Heart right ventricle (tissue), 16 donors: ENCODE data around the gene SLC5A1. TPM values are rescaled to one million over a fixed set of nuclear protein-coding genes. Genes with fewer than 3 reads are reported as not detected.

ENCODE experiments used
- ATAC-seq, 8 donors: fragments of 200-7000 bp; cut with Tn5 transposase; one replicate each; pipeline ENCODE4 v1.9.1; 2020; ENCODE audit warnings: mild to moderate bottlenecking in 8 of 8, moderate library complexity in 8 of 8, moderate number of reproducible peaks in 1 of 8
- DNase-seq, 2 donors: peaks; one replicate each; pipeline ENCODE4 v3.0.0-alpha.2; 2020
- H3K27ac ChIP-seq, 10 donors: fragments of 200-600 bp; sonication (generic) in 2 of 10; one replicate each; pipeline versions ENCODE4 v1.5.0 to v1.8.0; 2020 to 2022; ENCODE audit warnings: mild to moderate bottlenecking in 3 of 10
- H3K27me3 ChIP-seq, 7 donors: fragments of 200-600 bp; one replicate each; pipeline ENCODE4 v1.8.0; 2021 to 2022; ENCODE audit warnings: mild to moderate bottlenecking in 2 of 7
- H3K36me3 ChIP-seq, 9 donors: fragments of 200-600 bp; sonication (generic) in 1 of 9; one replicate each; pipeline versions ENCODE4 v1.5.0 to v1.8.0; 2020 to 2022; ENCODE audit warnings: mild to moderate bottlenecking in 2 of 9
- H3K4me1 ChIP-seq, 9 donors: fragments of 200-600 bp; sonication (generic) in 1 of 9; one replicate each; pipeline versions ENCODE4 v1.5.0 to v1.8.0; 2020 to 2022; ENCODE audit warnings: mild to moderate bottlenecking in 4 of 9
- H3K4me3 ChIP-seq, 10 donors: fragments of 200-600 bp; sonication (generic) in 2 of 10; one replicate each; pipeline versions ENCODE4 v1.5.0 to v1.8.0; 2020 to 2022; ENCODE audit warnings: mild to moderate bottlenecking in 7 of 10, moderate library complexity in 2 of 10
- H3K9me3 ChIP-seq, 11 donors: fragments of 200-600 bp in 10 of 11; sonication (generic) in 2 of 11; one replicate each; pipeline versions ENCODE4 v1.5.0 to v1.8.0; 2013 to 2022; ENCODE audit warnings: mild to moderate bottlenecking in 2 of 11, control low read depth in 1 of 11, moderate library complexity in 1 of 11
- WGBS, 2 donors: extraction: QIAGEN DNeasy Blood & Tissue Kit; methylation state at CpG; one replicate each; pipeline ENCODE4 v1.1.7; 2013; ENCODE audit warnings: inconsistent platforms in 1 of 2; 5-methylcytosine and 5-hydroxymethylcytosine counted together
- intact Hi-C, 10 donors: fragments of 100-400 bp; cut with DNase I; formaldehyde crosslinking; loops; one replicate each; pipeline versions ENCODE4 v1.11.1 to v1.14.2; 2022
- polyA plus RNA-seq, 2 donors: library from polyadenylated mRNA; stranded (reverse); fragments of 200-250 nt; gene quantifications; one replicate each; pipeline ENCODE4 v1.2.3, GENCODE V29; 2013
- total RNA-seq, 10 donors: library from RNA; stranded (reverse); fragmentation: NEBNext Ultra II Directional in 3 of 10; extraction: Animal tissue kit (Norgen Biotek cat#: 25700) in 3 of 10; gene quantifications; one replicate each; pipeline versions ENCODE4 v1.2.1 to v1.2.4, GENCODE V29; 2021 to 2023
- TF ChIP-seq, protein P1 (sequence below), 9 donors: fragments of 200-600 bp; sonication (generic) in 2 of 9; IDR thresholded peaks; one replicate each; pipeline versions ENCODE4 v1.5.0 to v1.8.0; 2021 to 2022; ENCODE audit warnings: antibody characterized with exemption in 9 of 9, mild to moderate bottlenecking in 5 of 9, moderate library complexity in 1 of 9
- donor health status: Arrhythmogenic right ventricular cardiomyopathy.
- donor health status: ischemic (EF 13 %, LVEDD 7.1; RV severe dilation, severe dysfunction).
- donor health status: healthy with polysubstance abuse.
- donor health status: DM: no; HTN: yes; CAD: no.
- donor health status: DM: no; HTN: no; CAD: no.
- donor health status: ischemic (EF 25% LVEDD 6.9; RV normal size, moderate dysfunction).
- donor health status: ischemic (EF 25% LVEDD 5.7; RV mildly dilated, moderate dysfunction).
- donor health status: healthy.
- donor health status: DM: yes; HTN: yes; CAD: no.
- donor health status: Ischemic cardiomyopathy.
- donor health status: ischemic (EF 35%, LVEDD 5.7; RV mildly dilated, moderate dysfunction).
- donor health status: nonischemic (EF 11% LVEDD 7.7; RV severe dilation, severe dysfunction).
- donor health status: DM: yes; HTN: yes; CAD: no.
- donor health status: PGD.
- donor health status: ischemic (EF 29% LVEDD 5.4; RV normal size, mild dysfunction).
- donor health status: nonischemic (EF 23%, LVEDD 6.1; RV moderate dilation, normal function).

Gene SLC5A1
- total and polyA plus RNA-seq, 12 donors, result 12.2 to 186 (median 87.9) TPM

DNA sequence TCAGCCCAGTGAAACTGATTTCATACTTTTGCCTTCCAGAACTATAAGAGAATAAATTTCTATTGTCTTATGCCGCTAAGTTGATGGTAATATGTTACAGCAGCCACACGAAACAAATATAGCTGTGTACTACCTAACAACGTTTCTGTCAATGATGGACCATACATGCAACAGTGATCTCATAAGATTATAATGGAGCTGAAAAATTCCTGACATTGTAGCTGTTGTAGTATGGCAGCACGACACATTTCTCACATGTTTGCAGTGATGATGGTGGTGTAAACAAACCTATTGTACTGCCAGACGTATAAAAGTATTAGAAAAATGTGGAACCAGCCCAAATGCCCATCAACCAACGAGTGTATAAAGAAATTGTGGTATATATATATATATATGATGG, 5.8 kb upstream of the SLC5A1 start:
- no peaks in the 10 kb centered on the region for H3K36me3 ChIP-seq
- H3K4me1 ChIP-seq, result no peaks in the 10 kb centered on the region
- TF ChIP-seq, protein P1, sequence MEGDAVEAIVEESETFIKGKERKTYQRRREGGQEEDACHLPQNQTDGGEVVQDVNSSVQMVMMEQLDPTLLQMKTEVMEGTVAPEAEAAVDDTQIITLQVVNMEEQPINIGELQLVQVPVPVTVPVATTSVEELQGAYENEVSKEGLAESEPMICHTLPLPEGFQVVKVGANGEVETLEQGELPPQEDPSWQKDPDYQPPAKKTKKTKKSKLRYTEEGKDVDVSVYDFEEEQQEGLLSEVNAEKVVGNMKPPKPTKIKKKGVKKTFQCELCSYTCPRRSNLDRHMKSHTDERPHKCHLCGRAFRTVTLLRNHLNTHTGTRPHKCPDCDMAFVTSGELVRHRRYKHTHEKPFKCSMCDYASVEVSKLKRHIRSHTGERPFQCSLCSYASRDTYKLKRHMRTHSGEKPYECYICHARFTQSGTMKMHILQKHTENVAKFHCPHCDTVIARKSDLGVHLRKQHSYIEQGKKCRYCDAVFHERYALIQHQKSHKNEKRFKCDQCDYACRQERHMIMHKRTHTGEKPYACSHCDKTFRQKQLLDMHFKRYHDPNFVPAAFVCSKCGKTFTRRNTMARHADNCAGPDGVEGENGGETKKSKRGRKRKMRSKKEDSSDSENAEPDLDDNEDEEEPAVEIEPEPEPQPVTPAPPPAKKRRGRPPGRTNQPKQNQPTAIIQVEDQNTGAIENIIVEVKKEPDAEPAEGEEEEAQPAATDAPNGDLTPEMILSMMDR (IDR thresholded peaks at IDR 0.05), result no peak
- DNase-seq (no peak), ATAC-seq (no peak)
- 70 to 73% methylated on average over 6 of the region's 6 CpGs for WGBS, 2 donors
- peaks cover 0 to 22% (median 6%) of the 10 kb centered on the region in 7 donors for H3K27me3 ChIP-seq
- H3K27ac ChIP-seq, result no peak overlapping the region
- H3K4me3 ChIP-seq, result no peak overlapping the region
- no peaks in the 10 kb centered on the region for H3K9me3 ChIP-seq
- intact Hi-C loops, result no loop called here

DNA sequence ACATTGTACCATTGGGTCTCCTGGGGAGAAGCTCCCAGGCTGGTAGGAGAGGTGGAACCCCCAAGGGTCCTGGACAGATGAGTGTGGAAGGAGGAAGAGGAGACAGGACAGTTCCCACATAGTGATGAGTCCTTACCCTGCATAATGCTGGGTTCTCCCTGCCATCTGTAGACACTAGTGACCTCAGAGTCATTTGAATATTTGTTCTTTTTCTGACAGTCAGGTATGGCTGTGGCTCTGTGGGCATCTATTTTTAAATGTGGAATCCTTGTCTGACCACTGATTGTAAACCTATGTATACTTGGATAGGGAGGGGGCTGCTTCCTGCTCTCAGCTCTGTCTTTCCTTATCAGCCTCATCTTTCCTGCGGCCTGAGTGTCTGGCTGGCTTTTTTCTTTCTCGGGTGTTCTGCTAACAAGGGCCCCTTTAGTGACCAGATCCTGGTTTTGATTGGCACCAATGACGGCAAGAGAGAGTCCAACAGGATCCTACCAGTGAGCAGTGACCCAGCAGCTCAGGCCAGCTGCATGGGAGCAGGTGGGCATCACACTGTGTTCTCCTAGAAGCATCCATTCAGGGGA, 2.6 kb upstream of the SLC5A1 start:
- intact Hi-C loops, result no loop called here
- ATAC-seq (no peak), DNase-seq (no peak)
- TF ChIP-seq, protein P1 (IDR thresholded peaks at IDR 0.05), result no peak
- Histone ChIP-seq H3K4me3 (no peak overlapping the region), H3K27ac (no peak overlapping the region), H3K9me3 (no peaks in the 10 kb centered on the region), H3K36me3 (no peaks in the 10 kb centered on the region), H3K4me1 (no peaks in the 10 kb centered on the region), H3K27me3 (peaks cover 0 to 47% (median 23%) of the 10 kb centered on the region in 7 donors)
- 50 to 52% methylated on average over 3 of the region's 3 CpGs for WGBS, 2 donors

DNA sequence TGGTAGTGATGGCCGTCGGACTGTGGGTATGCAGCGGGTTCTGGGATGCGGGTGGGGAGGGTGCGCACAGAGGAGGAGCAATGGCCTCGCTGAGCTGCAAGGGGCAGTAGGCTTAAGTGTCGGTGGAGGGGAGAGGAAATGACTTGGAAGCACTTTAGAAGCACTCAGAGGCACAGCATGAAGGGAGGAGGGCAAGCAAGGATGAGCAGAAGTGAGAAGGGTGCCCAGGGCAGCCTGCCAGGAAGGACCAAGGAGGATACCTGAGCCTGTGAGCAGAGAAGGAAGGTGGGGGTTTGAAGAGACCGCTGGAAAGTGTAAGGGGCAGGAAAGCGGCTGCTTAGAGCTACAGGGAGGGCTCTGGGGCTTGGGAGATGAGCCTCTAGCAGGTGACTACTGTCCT, 330 bp downstream of the SLC5A1 start:
- DNase-seq (no peak), ATAC-seq (peak in 1 of 8 donors; percentile 7)
- intact Hi-C loops, result no loop called here
- no peaks in the 10 kb centered on the region for H3K36me3 ChIP-seq
- WGBS, 2 donors, result 50 to 70% methylated on average over 9 of the region's 9 CpGs
- peaks cover 0 to 52% (median 23%) of the 10 kb centered on the region in 7 donors for H3K27me3 ChIP-seq
- H3K4me1 ChIP-seq, result peaks cover 0 to 10% (median 0%) of the 10 kb centered on the region in 9 donors
- H3K9me3 ChIP-seq, result no peaks in the 10 kb centered on the region
- no peak overlapping the region for H3K4me3 ChIP-seq
- no peak overlapping the region for H3K27ac ChIP-seq
- TF ChIP-seq, protein P1 (IDR thresholded peaks at IDR 0.05), result no peak

DNA sequence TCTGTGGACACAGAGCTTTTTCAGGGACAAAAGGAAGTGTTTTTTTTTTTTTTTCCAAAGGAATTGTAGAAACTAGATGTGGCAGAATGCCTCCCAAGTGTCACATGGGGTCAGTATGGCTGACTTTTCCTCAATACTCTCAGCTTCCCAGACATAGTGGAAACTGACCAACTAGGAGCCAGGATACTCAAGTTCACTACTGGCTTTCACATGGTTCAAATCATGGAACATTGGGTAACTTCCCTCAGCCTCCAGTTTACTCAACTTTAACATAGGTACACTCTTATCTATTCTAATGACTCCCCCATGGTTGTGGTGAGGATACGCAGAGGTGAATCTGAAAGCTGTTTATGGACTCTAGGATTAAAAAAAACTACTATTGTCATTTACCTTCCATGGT, 1.4 kb downstream of the SLC5A1 start:
- WGBS, 2 donors, result 94 to 95% methylated on average over 1 of the region's 1 CpG
- H3K4me3 ChIP-seq, result no peak overlapping the region
- DNase-seq (no peak), ATAC-seq (no peak)
- H3K36me3 ChIP-seq, result no peaks in the 10 kb centered on the region
- peaks cover 0 to 15% (median 0%) of the 10 kb centered on the region in 9 donors for H3K4me1 ChIP-seq
- no peak overlapping the region for H3K27ac ChIP-seq
- TF ChIP-seq, protein P1 (IDR thresholded peaks at IDR 0.05), result no peak
- H3K9me3 ChIP-seq, result no peaks in the 10 kb centered on the region
- intact Hi-C loops, result no loop called here
- peaks cover 0 to 52% (median 23%) of the 10 kb centered on the region in 7 donors for H3K27me3 ChIP-seq
